Activated naive CD4-positive, alpha-beta T cell treated with anti-CD3 and anti-CD28 coated beads for 36 hours (primary cell): ENCODE results near the gene SUN5. TPM values are rescaled to one million over a fixed set of nuclear protein-coding genes. Genes with fewer than 3 reads are reported as not detected.

Experiments
- CTCF ChIA-PET: fragments of 350-600 bp; sonication (Branson Sonifier 250); formaldehyde crosslinking; loops from one replicate; lab custom pipeline; 2021; ENCODE audit warnings: antibody characterized with exemption; lab: Charles Lee
- DNase-seq: peaks from one replicate; pipeline ENCODE4 v3.0.0-alpha.2; 2020
- H3K27ac Mint-ChIP-seq: one replicate; pipeline ENCODE4 v1.8.0; 2021; ENCODE audit warnings: mild to moderate bottlenecking, mixed read lengths
- H3K27me3 Mint-ChIP-seq: one replicate; pipeline ENCODE4 v1.8.0; 2021; ENCODE audit warnings: low read depth, mixed read lengths
- H3K36me3 Mint-ChIP-seq: one replicate; pipeline ENCODE4 v1.8.0; 2021; ENCODE audit warnings: low read depth, mixed read lengths
- H3K4me1 Mint-ChIP-seq: one replicate; pipeline ENCODE4 v1.8.0; 2021; ENCODE audit warnings: low read depth, mixed read lengths
- H3K4me3 Mint-ChIP-seq: one replicate; pipeline ENCODE4 v1.8.0; 2021; ENCODE audit warnings: mild to moderate bottlenecking, moderate library complexity, mixed read lengths
- H3K9me3 Mint-ChIP-seq: one replicate; pipeline ENCODE4 v1.8.0; 2021; ENCODE audit warnings: mixed read lengths
- intact Hi-C: fragments of 100-400 bp; cut with micrococcal nuclease; formaldehyde crosslinking; loops from one replicate; pipeline ENCODE4 v1.15.1; 2023
- total RNA-seq, 2 experiments: library from RNA; stranded (reverse); gene quantifications; one replicate each; pipeline ENCODE4 v1.2.3, GENCODE V29; 2021

SUN5 gene
- total RNA-seq, 2 experiments from 2014 or later: not detected

DNA sequence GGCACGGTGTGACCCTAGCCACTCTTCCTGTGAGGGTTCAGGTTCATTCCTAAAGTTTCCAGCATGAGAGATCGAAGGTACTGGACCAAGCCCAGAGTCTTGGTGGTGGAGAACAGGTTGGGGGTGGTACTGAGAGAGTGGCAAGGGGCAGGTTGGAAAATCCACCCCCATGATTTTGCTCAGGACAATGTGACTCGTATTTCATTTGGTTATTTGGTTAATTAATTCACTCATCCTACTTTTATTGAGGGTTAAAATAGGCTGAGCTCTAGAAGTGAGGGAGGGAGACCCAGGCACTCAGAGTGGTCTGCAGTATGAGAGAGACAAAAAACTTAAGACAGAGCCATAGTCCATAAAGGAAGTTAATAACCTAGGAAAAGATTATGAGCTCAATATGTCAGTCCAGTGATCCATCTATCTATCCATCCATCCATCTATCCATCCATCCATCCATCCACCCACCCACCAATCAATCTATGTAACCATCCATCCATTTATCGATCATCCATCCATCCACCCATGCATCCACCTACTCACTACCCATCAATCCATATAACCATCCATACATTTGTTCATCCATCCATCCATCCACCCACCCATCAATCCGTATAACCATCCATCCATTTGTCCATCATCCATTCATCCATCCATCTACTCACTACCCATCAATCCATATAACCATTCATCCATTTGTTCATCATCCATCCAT lies 20.5 kb upstream of the SUN5 start:
- no peak overlapping the region for H3K27ac Mint-ChIP-seq
- DNase-seq: no peak
- no peaks in the 10 kb centered on the region for H3K36me3 Mint-ChIP-seq
- no peak overlapping the region for H3K4me3 Mint-ChIP-seq
- no peaks in the 10 kb centered on the region for H3K27me3 Mint-ChIP-seq
- H3K4me1 Mint-ChIP-seq: no peaks in the 10 kb centered on the region
- CTCF ChIA-PET: interaction anchor here (0.9 to 1.0 kb wide), 2 partner anchors 20 to 79 kb away, joined by 3 read pairs; no protein-coding TSS in a partner anchor
- intact Hi-C loops: no loop called here
- no peaks in the 10 kb centered on the region for H3K9me3 Mint-ChIP-seq

- no peaks in the 10 kb centered on the region for H3K9me3 Mint-ChIP-seq
- H3K36me3 Mint-ChIP-seq: no peaks in the 10 kb centered on the region
- intact Hi-C loops: no loop called here
- no peak overlapping the region for H3K4me3 Mint-ChIP-seq
- no peaks in the 10 kb centered on the region for H3K27me3 Mint-ChIP-seq
- H3K27ac Mint-ChIP-seq: no peak overlapping the region
- no peaks in the 10 kb centered on the region for H3K4me1 Mint-ChIP-seq
- DNase-seq: no peak
- CTCF ChIA-PET: interaction anchor here (0.9 to 1.0 kb wide), 2 partner anchors 19 to 78 kb away, joined by 3 read pairs; no protein-coding TSS in a partner anchor
Observed at GRCh38 chr20:33024243-33024560, 20.0 kb upstream of the SUN5 start.

GRCh38 chr20:33023439-33024242 lies 19.4 kb upstream of the SUN5 start:
- CTCF ChIA-PET: interaction anchor here (0.9 to 1.0 kb wide), 2 partner anchors 19 to 78 kb away, joined by 3 read pairs; no protein-coding TSS in a partner anchor

GRCh38 chr20:33022694-33023438 lies 18.6 kb upstream of the SUN5 start:
- CTCF ChIA-PET: no interaction called here
- intact Hi-C loops: no loop called here
- no peak for DNase-seq
- Mint-ChIP-seq H3K36me3 (no peaks in the 10 kb centered on the region), H3K9me3 (no peaks in the 10 kb centered on the region), H3K4me1 (no peaks in the 10 kb centered on the region), H3K27ac (no peak overlapping the region), H3K4me3 (no peak overlapping the region), H3K27me3 (no peaks in the 10 kb centered on the region)

More at GRCh38 chr20:33023439-33024242, 19.4 kb upstream of the SUN5 start:
- Mint-ChIP-seq H3K36me3 (no peaks in the 10 kb centered on the region), H3K9me3 (no peaks in the 10 kb centered on the region), H3K4me1 (no peaks in the 10 kb centered on the region), H3K4me3 (no peak overlapping the region), H3K27me3 (no peaks in the 10 kb centered on the region), H3K27ac (no peak overlapping the region)
- no peak for DNase-seq
- intact Hi-C loops: no loop called here

GRCh38 chr20:33022289-33022688 lies 18.1 kb upstream of the SUN5 start:
- Mint-ChIP-seq H3K27ac (no peak overlapping the region), H3K36me3 (no peaks in the 10 kb centered on the region), H3K27me3 (no peaks in the 10 kb centered on the region), H3K4me3 (no peak overlapping the region), H3K4me1 (no peaks in the 10 kb centered on the region), H3K9me3 (no peaks in the 10 kb centered on the region)
- CTCF ChIA-PET: no interaction called here
- intact Hi-C loops: no loop called here
- no peak for DNase-seq

DNA sequence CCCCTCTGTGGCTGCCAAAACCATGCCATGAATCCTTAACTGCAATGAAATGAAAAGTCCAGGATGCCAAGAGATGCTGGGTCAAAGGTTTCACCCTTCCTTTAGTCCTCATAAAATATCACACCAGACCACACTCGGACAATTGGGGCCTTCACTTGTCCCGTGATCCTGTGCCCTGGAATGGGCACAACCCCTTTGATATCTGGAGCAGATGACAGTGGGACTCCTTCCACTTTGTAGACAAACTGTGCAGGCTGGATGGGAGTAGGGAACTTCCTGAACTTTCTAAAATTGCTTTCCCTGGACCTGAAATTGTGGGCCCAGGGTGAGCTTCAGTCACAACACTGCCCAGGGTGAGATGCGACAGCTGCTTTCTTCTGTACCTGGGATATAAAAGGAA lies 17.6 kb upstream of the SUN5 start:
- Mint-ChIP-seq H3K27me3 (no peaks in the 10 kb centered on the region), H3K4me1 (no peaks in the 10 kb centered on the region), H3K4me3 (no peak overlapping the region), H3K27ac (no peak overlapping the region), H3K9me3 (no peaks in the 10 kb centered on the region), H3K36me3 (no peaks in the 10 kb centered on the region)
- CTCF ChIA-PET: no interaction called here
- intact Hi-C loops: no loop called here
- DNase-seq: no peak

DNA sequence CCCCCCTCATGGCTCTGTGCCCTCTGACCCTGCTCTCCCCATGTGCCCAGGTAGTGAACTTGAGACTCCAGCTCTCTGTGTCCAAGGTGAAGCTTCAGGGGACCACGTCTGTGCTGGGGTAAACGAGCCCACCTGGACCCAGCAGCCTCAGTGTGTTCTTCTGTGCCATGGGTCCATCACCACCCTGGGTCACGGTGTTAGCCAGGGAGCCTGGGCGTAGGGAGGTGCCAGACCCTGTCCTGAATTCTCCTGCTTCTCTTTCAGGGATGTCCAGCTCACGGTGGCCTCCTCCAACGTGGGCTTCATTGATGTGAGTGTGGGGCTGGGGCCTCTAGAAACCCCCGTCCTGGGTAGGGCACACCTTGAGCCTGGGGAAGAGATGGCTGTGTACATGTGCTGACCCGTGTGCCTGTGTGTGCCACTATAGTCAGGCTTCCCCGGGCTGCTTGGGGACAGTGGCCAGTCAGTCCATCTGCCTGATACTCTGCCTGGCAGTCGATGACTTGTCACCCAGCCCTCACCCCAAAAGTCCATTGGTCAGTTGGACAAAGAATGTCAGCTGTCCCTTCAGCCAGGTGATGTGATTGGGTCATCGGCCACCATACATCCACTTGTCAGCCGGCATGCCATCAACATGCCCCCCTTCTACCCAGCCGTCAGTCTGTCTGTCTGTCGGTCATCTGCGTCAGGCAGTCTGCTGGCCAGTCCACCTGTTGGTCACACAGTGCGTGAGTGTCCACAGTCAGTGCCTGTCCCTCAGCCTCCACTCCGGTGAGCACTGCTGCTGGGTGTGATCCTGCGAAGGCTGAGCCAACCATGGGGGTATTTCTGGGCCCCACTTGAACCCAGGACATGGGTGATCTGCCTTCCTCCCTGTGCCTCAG lies 16.3 kb upstream of the SUN5 start:
- CTCF ChIA-PET: interaction anchor here (0.5 kb wide), 1 partner anchor 29 kb away, joined by 3 read pairs; no protein-coding TSS in a partner anchor
- no peak overlapping the region for H3K27ac Mint-ChIP-seq
- intact Hi-C loops: no loop called here

GRCh38 chr20:33019465-33020277 lies 15.4 kb upstream of the SUN5 start:
- CTCF ChIA-PET: interaction anchor here (0.5 kb wide), 1 partner anchor 28 kb away, joined by 3 read pairs; no protein-coding TSS in a partner anchor
- Mint-ChIP-seq H3K27ac (no peak overlapping the region), H3K4me1 (peaks cover 6% of the 10 kb centered on the region)

More for the DNA sequence above, 16.3 kb upstream of the SUN5 start:
- Mint-ChIP-seq H3K27me3 (no peaks in the 10 kb centered on the region), H3K4me1 (peaks cover 6% of the 10 kb centered on the region), H3K9me3 (no peaks in the 10 kb centered on the region), H3K4me3 (no peak overlapping the region), H3K36me3 (no peaks in the 10 kb centered on the region)
- DNase-seq: no peak

DNA sequence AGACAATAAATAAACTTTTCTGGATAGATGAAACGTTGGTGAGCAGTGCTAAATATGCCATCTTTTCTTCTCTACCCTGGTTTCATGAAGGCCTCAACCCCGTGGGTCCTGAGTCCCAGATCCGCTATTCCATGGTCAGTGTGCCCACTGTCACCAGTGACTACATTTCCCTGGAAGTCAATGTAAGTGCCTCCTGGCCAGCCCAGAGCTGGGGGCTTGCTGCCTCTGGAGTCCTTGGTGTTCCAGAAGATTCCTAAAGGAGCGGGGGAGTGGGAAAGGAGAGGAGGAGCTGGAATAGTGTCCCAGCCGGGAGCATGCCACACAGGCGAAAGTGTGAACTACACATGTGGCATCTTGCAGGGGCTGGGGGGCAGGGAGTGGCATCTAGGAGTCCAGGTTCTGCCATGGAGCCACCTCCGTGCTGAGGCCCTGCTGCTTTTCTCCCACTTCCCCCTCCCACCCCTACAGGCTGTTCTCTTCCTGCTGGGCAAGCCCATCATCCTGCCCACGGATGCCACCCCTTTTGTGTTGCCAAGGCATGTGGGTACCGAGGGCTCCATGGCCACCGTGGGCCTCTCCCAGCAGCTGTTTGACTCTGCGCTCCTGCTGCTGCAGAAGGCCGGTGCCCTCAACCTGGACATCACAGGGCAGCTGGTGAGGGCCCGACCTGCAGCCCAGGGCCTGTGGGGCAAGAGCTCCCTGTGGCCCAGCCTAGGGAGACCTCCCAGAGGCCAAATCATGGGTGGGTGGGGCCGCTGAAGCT lies 14.1 kb upstream of the SUN5 start:
- no peaks in the 10 kb centered on the region for H3K9me3 Mint-ChIP-seq
- H3K27me3 Mint-ChIP-seq: no peaks in the 10 kb centered on the region
- H3K36me3 Mint-ChIP-seq: no peaks in the 10 kb centered on the region
- intact Hi-C loops: no loop called here
- H3K27ac Mint-ChIP-seq: no peak overlapping the region
- CTCF ChIA-PET: no interaction called here
- no peak for DNase-seq
- H3K4me3 Mint-ChIP-seq: no peak overlapping the region
- H3K4me1 Mint-ChIP-seq: peaks cover 6% of the 10 kb centered on the region

More at GRCh38 chr20:33019465-33020277, 15.4 kb upstream of the SUN5 start:
- DNase-seq: no peak
- Mint-ChIP-seq H3K4me3 (no peak overlapping the region), H3K27me3 (no peaks in the 10 kb centered on the region), H3K9me3 (no peaks in the 10 kb centered on the region), H3K36me3 (no peaks in the 10 kb centered on the region)
- intact Hi-C loops: no loop called here

DNA sequence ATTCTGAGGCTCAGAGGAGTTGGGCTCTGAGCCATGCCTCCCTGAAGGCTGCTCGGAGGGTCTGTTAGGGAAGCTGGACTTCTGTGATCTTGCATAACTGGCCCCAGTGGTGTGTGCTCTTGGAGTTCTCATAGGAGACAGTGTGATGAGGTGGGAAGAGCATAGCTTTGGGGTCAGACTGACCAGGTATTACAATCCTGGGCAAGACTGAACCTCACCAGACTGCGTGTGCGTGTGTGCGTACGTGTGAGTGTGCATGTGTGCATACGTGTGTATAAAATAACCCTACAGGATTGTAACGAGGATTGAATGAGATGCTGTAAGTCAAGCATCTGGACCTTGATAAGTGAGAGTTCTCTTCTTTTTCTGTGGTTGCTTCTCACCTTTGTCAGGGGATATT lies 13.3 kb upstream of the SUN5 start:
- CTCF ChIA-PET: interaction anchor here (1.2 kb wide), 1 partner anchor 13 kb away, joined by 3 read pairs; the partner anchor contains the start of gene SUN5
- Mint-ChIP-seq H3K9me3 (no peaks in the 10 kb centered on the region), H3K27me3 (no peaks in the 10 kb centered on the region), H3K4me1 (peaks cover 6% of the 10 kb centered on the region), H3K27ac (no peak overlapping the region), H3K4me3 (no peak overlapping the region), H3K36me3 (no peaks in the 10 kb centered on the region)
- intact Hi-C loops: no loop called here
- DNase-seq: no peak
